HEK293 (cell line): ENCODE results near the gene S100A2.
A peak's percentile ranks its signal among the peaks of the same experiment; 100 is the strongest.

ENCODE experiments used
- CTCF ChIA-PET: fragments of 350-600 bp; formaldehyde crosslinking; extraction: SDS; loops from one replicate; lab custom pipeline; 2021; ENCODE audit warnings: antibody characterized with exemption; lab: Yijun Ruan, JAX
- POLR2A ChIA-PET: fragments of 300-600 bp; formaldehyde crosslinking; extraction: SDS; loops from one replicate; lab custom pipeline; 2020; ENCODE audit warnings: antibody characterized with exemption, inconsistent platforms; lab: Yijun Ruan, JAX
- H3K27ac ChIP-seq: fragments of 200-500 bp; sonication (Bioruptor generic); 2 replicates; pipeline ENCODE4 v1.5.1; 2014; ENCODE audit warnings: low read depth, low read length, control low read depth, inconsistent platforms; ENCODE audit errors: extremely low read depth
- H3K36me3 ChIP-seq, 2 experiments: fragments of 200-500 bp in 1 of 2; sonication (Bioruptor generic) in 1 of 2; 1 replicate in 1 of 2; 2 replicates in 1 of 2; pipeline ENCODE4 v1.5.1; 2014 to 2017; ENCODE audit warnings: inconsistent platforms in 2 of 2, low read length in 2 of 2; ENCODE audit not compliant: control insufficient read depth in 2 of 2, insufficient read depth in 1 of 2
- H3K4me1 ChIP-seq: fragments of 200-500 bp; sonication (Bioruptor generic); 2 replicates; pipeline ENCODE4 v1.5.1; 2014; ENCODE audit warnings: mild to moderate bottlenecking, low read length, inconsistent platforms; ENCODE audit not compliant: control insufficient read depth, insufficient read depth
- H3K4me3 ChIP-seq: 2 replicates; pipeline ENCODE4 v1.5.1; 2011; ENCODE audit warnings: low read depth, mild to moderate bottlenecking, control low read depth, low read length, moderate library complexity
- H3K9me3 ChIP-seq: fragments of 200-500 bp; sonication (Bioruptor generic); 2 replicates; pipeline ENCODE4 v1.5.1; 2014; ENCODE audit warnings: low read depth, low read length, inconsistent platforms; ENCODE audit not compliant: control insufficient read depth, insufficient read depth
- AEBP2 ChIP-seq: fragments of 450-650 bp; formaldehyde crosslinking; IDR thresholded peaks from 2 replicates; pipeline ENCODE4 v1.5.1; 2016; ENCODE audit warnings: missing biosample characterization, missing genetic modification characterization, borderline replicate concordance
- GLIS2 ChIP-seq: fragments of 450-650 bp; formaldehyde crosslinking; IDR thresholded peaks from 2 replicates; pipeline ENCODE4 v1.5.1; 2016; ENCODE audit warnings: missing biosample characterization, missing genetic modification characterization
- HIC1 ChIP-seq: fragments of 450-650 bp; formaldehyde crosslinking; IDR thresholded peaks from 2 replicates; pipeline ENCODE4 v1.5.1; 2016; ENCODE audit warnings: missing biosample characterization, missing genetic modification characterization
- HOXC10 ChIP-seq: sonication (generic); formaldehyde crosslinking; IDR thresholded peaks from 2 replicates; pipeline ENCODE4 v1.8.1; 2023; ENCODE audit warnings: mild to moderate bottlenecking, missing genetic modification reagents
- KLF1 ChIP-seq: fragments of 450-650 bp; formaldehyde crosslinking; IDR thresholded peaks from 2 replicates; pipeline ENCODE4 v1.5.1; 2016; ENCODE audit warnings: missing biosample characterization, missing genetic modification characterization
- OVOL3 ChIP-seq: fragments of 450-650 bp; formaldehyde crosslinking; IDR thresholded peaks from 2 replicates; pipeline ENCODE4 v1.5.1; 2016; ENCODE audit warnings: missing biosample characterization, missing genetic modification characterization
- PRDM4 ChIP-seq: fragments of 450-650 bp; formaldehyde crosslinking; IDR thresholded peaks from 2 replicates; pipeline ENCODE4 v1.5.1; 2017; ENCODE audit warnings: missing biosample characterization, missing genetic modification characterization
- ZFP41 ChIP-seq: fragments of 450-650 bp; formaldehyde crosslinking; IDR thresholded peaks from 2 replicates; pipeline ENCODE4 v1.5.1; 2016; ENCODE audit warnings: missing biosample characterization, missing genetic modification characterization, borderline replicate concordance
- ZIC2 ChIP-seq: fragments of 450-650 bp; formaldehyde crosslinking; IDR thresholded peaks from 2 replicates; pipeline ENCODE4 v1.5.1; 2016; ENCODE audit warnings: missing biosample characterization, missing genetic modification characterization
- ZNF132 ChIP-seq: fragments of 450-650 bp; formaldehyde crosslinking; IDR thresholded peaks from 2 replicates; pipeline ENCODE4 v1.5.1; 2017; ENCODE audit warnings: missing biosample characterization, missing genetic modification characterization, borderline replicate concordance
- ZNF148 ChIP-seq: fragments of 450-650 bp; formaldehyde crosslinking; IDR thresholded peaks from 2 replicates; pipeline ENCODE4 v1.5.0; 2017; ENCODE audit warnings: missing biosample characterization, missing genetic modification characterization, borderline replicate concordance
- ZNF214 ChIP-seq: fragments of 450-650 bp; formaldehyde crosslinking; IDR thresholded peaks from 2 replicates; pipeline ENCODE4 v1.5.1; 2017; ENCODE audit warnings: missing biosample characterization, mild to moderate bottlenecking, missing genetic modification characterization, borderline replicate concordance
- ZNF221 ChIP-seq: fragments of 450-650 bp; formaldehyde crosslinking; IDR thresholded peaks from 2 replicates; pipeline ENCODE4 v1.5.1; 2017; ENCODE audit warnings: missing biosample characterization, missing genetic modification characterization, borderline replicate concordance
- ZNF24 ChIP-seq: fragments of 450-650 bp; formaldehyde crosslinking; IDR thresholded peaks from 2 replicates; pipeline ENCODE4 v1.5.1; 2016; ENCODE audit warnings: missing biosample characterization, missing genetic modification characterization
- ZNF341 ChIP-seq: fragments of 450-650 bp; formaldehyde crosslinking; IDR thresholded peaks from 2 replicates; pipeline ENCODE4; 2016; ENCODE audit warnings: low read depth, missing biosample characterization, missing genetic modification characterization
- ZNF354C ChIP-seq: fragments of 450-650 bp; formaldehyde crosslinking; IDR thresholded peaks from 2 replicates; pipeline ENCODE4 v1.5.1; 2016; ENCODE audit warnings: missing biosample characterization, missing genetic modification characterization, low read depth, borderline replicate concordance
- ZNF416 ChIP-seq: fragments of 450-650 bp; formaldehyde crosslinking; IDR thresholded peaks from 2 replicates; pipeline ENCODE4 v1.5.1; 2016; ENCODE audit warnings: missing biosample characterization, missing genetic modification characterization
- ZNF433 ChIP-seq: fragments of 450-650 bp; formaldehyde crosslinking; IDR thresholded peaks from 2 replicates; pipeline ENCODE4 v1.5.1; 2016; ENCODE audit warnings: missing biosample characterization, missing genetic modification characterization, low read depth
- ZNF449 ChIP-seq: fragments of 450-650 bp; formaldehyde crosslinking; IDR thresholded peaks from 2 replicates; pipeline ENCODE4 v1.5.1; 2017; ENCODE audit warnings: missing biosample characterization, mild to moderate bottlenecking, missing genetic modification characterization, moderate library complexity
- ZNF501 ChIP-seq: fragments of 450-650 bp; formaldehyde crosslinking; IDR thresholded peaks from 2 replicates; pipeline ENCODE4 v1.5.1; 2016; ENCODE audit warnings: missing biosample characterization, missing genetic modification characterization
- ZNF521 ChIP-seq: fragments of 450-650 bp; formaldehyde crosslinking; IDR thresholded peaks from 2 replicates; pipeline ENCODE4 v1.5.1; 2017; ENCODE audit warnings: missing biosample characterization, mild to moderate bottlenecking, missing genetic modification characterization
- ZNF549 ChIP-seq: fragments of 450-650 bp; IDR thresholded peaks from 2 replicates; pipeline ENCODE4 v1.5.1; 2018; ENCODE audit warnings: missing biosample characterization, missing genetic modification characterization, mild to moderate bottlenecking, inconsistent platforms, moderate library complexity
- ZNF580 ChIP-seq: fragments of 450-650 bp; formaldehyde crosslinking; IDR thresholded peaks from 2 replicates; pipeline ENCODE4 v1.5.1; 2016; ENCODE audit warnings: missing biosample characterization, missing genetic modification characterization
- ZNF610 ChIP-seq: fragments of 450-650 bp; formaldehyde crosslinking; IDR thresholded peaks from 2 replicates; pipeline ENCODE4 v1.5.1; 2016; ENCODE audit warnings: missing biosample characterization, missing genetic modification characterization, borderline replicate concordance
- ZNF658 ChIP-seq: fragments of 450-650 bp; formaldehyde crosslinking; IDR thresholded peaks from 2 replicates; pipeline ENCODE4; 2016; ENCODE audit warnings: missing biosample characterization, missing genetic modification characterization
- ZNF785 ChIP-seq: fragments of 450-650 bp; formaldehyde crosslinking; IDR thresholded peaks from 2 replicates; pipeline ENCODE4 v1.5.1; 2016; ENCODE audit warnings: missing biosample characterization, missing genetic modification characterization
- ZNF837 ChIP-seq: fragments of 450-650 bp; formaldehyde crosslinking; IDR thresholded peaks from 2 replicates; pipeline ENCODE4 v1.5.1; 2016; ENCODE audit warnings: missing biosample characterization, missing genetic modification characterization
- ZSCAN30 ChIP-seq: fragments of 450-650 bp; IDR thresholded peaks from 2 replicates; pipeline ENCODE4 v1.5.1; 2018; ENCODE audit warnings: missing biosample characterization, mild to moderate bottlenecking, missing genetic modification characterization, moderate library complexity

Gene S100A2

GRCh38 chr1:153612755-153613331 is 47.2 kb upstream of the S100A2 start, which contains the start of gene S100A16:
TSS of gene S100A16 (minus strand) at chr1:153613137. CDS start at chr1:153608151, 4,986 bp downstream.
- Histone ChIP-seq H3K27ac (no peak within 1 kb of the TSS), H3K9me3 (no peaks in the 10 kb centered on the region), H3K36me3 (peaks cover 0 to under 1% of the 10 kb centered on the region in 2 experiments; a peak in 1 of 3 replicates), H3K4me1 (no peaks in the 10 kb centered on the region), H3K4me3 (peak within 1 kb of the TSS; percentile 24)
- ChIA-PET CTCF (interaction anchor here (0.6 to 4.8 kb wide), 3 partner anchors 14 to 118 kb away, joined by 3 to 28 read pairs (median 6); partner anchors contain the start of genes S100A1 and S100A13), POLR2A (interaction anchor here (1.1 to 1.9 kb wide), 2 partner anchors 14 to 21 kb away, joined by 6 to 24 read pairs; partner anchors contain the start of genes CHTOP, S100A1 and S100A13)
- TF ChIP-seq ZNF416 (tag by site-specific recombination): no peak
- no peak for TF ChIP-seq ZNF521
- no peak for TF ChIP-seq ZNF785
- TF ChIP-seq ZNF580 (tag by site-specific recombination): no peak
- peak; percentile 28; the same call in 1 of the 2 replicates for TF ChIP-seq ZNF341 (tag by site-specific recombination)
- TF ChIP-seq GLIS2 (tag by site-specific recombination): 0 out of 2 replicates have a peak, but pooled peaks have one; percentile 3
- TF ChIP-seq ZNF214: no peak
- TF ChIP-seq ZSCAN30 (tag by site-specific recombination): no peak
- no peak for TF ChIP-seq ZNF132 (tag by site-specific recombination)
- TF ChIP-seq ZNF837: no peak
- TF ChIP-seq ZNF549: no peak
- no peak for TF ChIP-seq ZNF24 (tag by site-specific recombination)
- TF ChIP-seq HOXC10 (CRISPR knock-in tag): no peak
- no peak for TF ChIP-seq ZNF501
- TF ChIP-seq ZNF433: no peak
- no peak for TF ChIP-seq HIC1 (tag by site-specific recombination)
- peak; percentile 74 for TF ChIP-seq KLF1 (tag by site-specific recombination)
- TF ChIP-seq ZNF354C: no peak
- TF ChIP-seq PRDM4 (tag by site-specific recombination): no peak
- TF ChIP-seq AEBP2 (tag by site-specific recombination): no peak
- TF ChIP-seq ZNF449: 0 out of 2 replicates have a peak, but pooled peaks have one; percentile 21
- no peak for TF ChIP-seq OVOL3 (tag by site-specific recombination)
- TF ChIP-seq ZNF610: no peak
- TF ChIP-seq ZFP41: no peak
- no peak for TF ChIP-seq ZNF221 (tag by site-specific recombination)
- TF ChIP-seq ZNF658 (tag by site-specific recombination): no peak
- TF ChIP-seq ZNF148 (tag by site-specific recombination): no peak
- peak; percentile 92 for TF ChIP-seq ZIC2
